HepG2 (cell line): ENCODE data around the gene NKD1. TPM values are rescaled to one million over a fixed set of nuclear protein-coding genes. Genes with fewer than 3 reads are reported as not detected.

Experiments used
- BRF2 ChIP-seq: sonication (generic); formaldehyde crosslinking; IDR thresholded peaks from 2 replicates; pipeline ENCODE4 v1.8.1; 2022; ENCODE audit warnings: mild to moderate bottlenecking, missing genetic modification reagents
- DNMT1 ChIP-seq: sonication (generic); formaldehyde crosslinking; IDR thresholded peaks from 2 replicates; pipeline ENCODE4 v1.5.1; 2020; ENCODE audit warnings: mild to moderate bottlenecking, missing genetic modification reagents
- HNF1B ChIP-seq: sonication (generic); formaldehyde crosslinking; IDR thresholded peaks from 2 replicates; pipeline ENCODE4 v1.5.1; 2020; ENCODE audit warnings: mild to moderate bottlenecking, moderate library complexity, missing genetic modification reagents
- ONECUT2 ChIP-seq: sonication (generic); formaldehyde crosslinking; IDR thresholded peaks from 2 replicates; pipeline ENCODE4 v1.4.0; 2020; ENCODE audit warnings: missing genetic modification reagents
- ZBTB39 ChIP-seq: sonication (generic); formaldehyde crosslinking; IDR thresholded peaks from 2 replicates; pipeline ENCODE4 v1.5.0; 2020; ENCODE audit warnings: missing genetic modification reagents
- ZNF407 ChIP-seq: sonication (generic); formaldehyde crosslinking; IDR thresholded peaks from one replicate; pipeline ENCODE4 v1.5.1; 2020; ENCODE audit warnings: mild to moderate bottlenecking, missing genetic modification reagents; ENCODE audit errors: not compliant biosample characterization
- ZNF501 ChIP-seq: sonication (generic); formaldehyde crosslinking; IDR thresholded peaks from 2 replicates; pipeline ENCODE4 v1.5.1; 2020; ENCODE audit warnings: mild to moderate bottlenecking, moderate library complexity, missing genetic modification reagents
- ZNF879 ChIP-seq: sonication (generic); formaldehyde crosslinking; IDR thresholded peaks from 2 replicates; pipeline ENCODE4 v1.8.1; 2023; ENCODE audit warnings: missing genetic modification reagents
- polyA plus RNA-seq, 8 experiments: library from polyadenylated mRNA; depleted of rRNA in 3 of 8; stranded (reverse) in 7 of 8; unstranded in 1 of 8; fragments of >200 nt; fragmentation: Illumina TruSeq in 4 of 8; extraction: Trizol in 4 of 8; gene quantifications; 2 replicates each; pipeline versions ENCODE4 v1.2.1 to v1.2.3, GENCODE V29; 2011 to 2016; ENCODE audit warnings: low read depth in 4 of 8, missing spikeins in 1 of 8, mixed read lengths in 1 of 8; ENCODE audit not compliant: insufficient read depth in 1 of 8
- total RNA-seq, 5 experiments: library from RNA; depleted of rRNA; stranded (reverse); fragments of >200 nt; fragmentation: Illumina TruSeq; extraction: Trizol; gene quantifications; 2 replicates each; pipeline ENCODE4 v1.2.3, GENCODE V29; 2016; ENCODE audit warnings: low read depth in 1 of 5
- TF ChIP-seq, protein P1 (sequence below): sonication (generic); formaldehyde crosslinking; IDR thresholded peaks from 2 replicates; pipeline ENCODE4 v1.5.1; 2020; ENCODE audit warnings: mild to moderate bottlenecking, missing genetic modification reagents, moderate library complexity

NKD1 gene
- total and polyA plus RNA-seq, 2 of the 13 experiments (the other 11 are each of a cell fraction or from before 2014, with no cell fraction given) = 70.4 to 121 TPM

DNA sequence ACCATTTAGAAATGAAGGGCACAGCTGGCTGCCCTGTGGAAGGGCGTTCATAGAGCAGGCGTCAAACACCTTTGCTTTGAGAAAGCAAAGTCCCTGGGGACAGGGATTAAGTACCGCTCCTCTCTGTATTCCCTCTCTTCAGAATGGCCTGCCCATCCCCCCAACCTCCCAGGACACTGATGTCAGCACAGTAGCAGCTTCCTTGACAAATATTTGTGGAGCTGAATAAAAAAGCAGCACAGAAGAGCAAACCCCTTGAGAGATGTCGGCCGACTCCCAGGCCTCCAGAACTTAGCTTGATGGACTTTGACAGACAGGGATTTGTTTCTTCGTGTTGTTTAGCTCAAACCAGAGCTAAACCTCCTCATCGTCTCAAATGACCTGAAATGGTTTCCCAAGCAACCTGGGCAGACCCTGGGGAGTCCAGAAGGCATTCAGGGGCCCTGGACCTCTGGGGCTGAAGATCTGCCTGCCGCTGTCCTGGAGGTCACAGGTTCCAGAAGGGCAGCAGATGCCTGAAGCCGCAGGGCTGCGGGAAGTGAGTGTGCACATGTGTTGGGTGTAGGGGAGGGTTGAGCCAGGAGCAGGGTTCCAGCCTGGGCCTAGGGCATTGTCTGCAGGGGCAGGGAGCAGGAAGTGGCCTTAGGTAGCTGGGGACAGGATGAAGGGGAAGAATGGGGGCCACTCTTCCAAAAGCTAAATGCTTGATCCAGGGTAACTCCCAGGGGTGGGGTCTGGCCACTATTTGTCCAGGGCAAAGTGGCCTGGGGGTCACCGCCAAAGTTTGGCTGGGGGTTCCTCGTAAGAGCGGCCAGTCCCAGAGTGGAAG is 42.3 kb upstream of the NKD1 start (continued):
- TF ChIP-seq ZNF407 (CRISPR knock-in tag) (peak; percentile 73), HNF1B (CRISPR knock-in tag) (peak; percentile 81), ONECUT2 (CRISPR knock-in tag) (no peak), BRF2 (CRISPR knock-in tag) (no peak), ZBTB39 (CRISPR knock-in tag) (no peak), DNMT1 (CRISPR knock-in tag) (no peak), ZNF879 (CRISPR knock-in tag) (no peak), ZNF501 (peak; percentile 91)
- TF ChIP-seq, protein P1, sequence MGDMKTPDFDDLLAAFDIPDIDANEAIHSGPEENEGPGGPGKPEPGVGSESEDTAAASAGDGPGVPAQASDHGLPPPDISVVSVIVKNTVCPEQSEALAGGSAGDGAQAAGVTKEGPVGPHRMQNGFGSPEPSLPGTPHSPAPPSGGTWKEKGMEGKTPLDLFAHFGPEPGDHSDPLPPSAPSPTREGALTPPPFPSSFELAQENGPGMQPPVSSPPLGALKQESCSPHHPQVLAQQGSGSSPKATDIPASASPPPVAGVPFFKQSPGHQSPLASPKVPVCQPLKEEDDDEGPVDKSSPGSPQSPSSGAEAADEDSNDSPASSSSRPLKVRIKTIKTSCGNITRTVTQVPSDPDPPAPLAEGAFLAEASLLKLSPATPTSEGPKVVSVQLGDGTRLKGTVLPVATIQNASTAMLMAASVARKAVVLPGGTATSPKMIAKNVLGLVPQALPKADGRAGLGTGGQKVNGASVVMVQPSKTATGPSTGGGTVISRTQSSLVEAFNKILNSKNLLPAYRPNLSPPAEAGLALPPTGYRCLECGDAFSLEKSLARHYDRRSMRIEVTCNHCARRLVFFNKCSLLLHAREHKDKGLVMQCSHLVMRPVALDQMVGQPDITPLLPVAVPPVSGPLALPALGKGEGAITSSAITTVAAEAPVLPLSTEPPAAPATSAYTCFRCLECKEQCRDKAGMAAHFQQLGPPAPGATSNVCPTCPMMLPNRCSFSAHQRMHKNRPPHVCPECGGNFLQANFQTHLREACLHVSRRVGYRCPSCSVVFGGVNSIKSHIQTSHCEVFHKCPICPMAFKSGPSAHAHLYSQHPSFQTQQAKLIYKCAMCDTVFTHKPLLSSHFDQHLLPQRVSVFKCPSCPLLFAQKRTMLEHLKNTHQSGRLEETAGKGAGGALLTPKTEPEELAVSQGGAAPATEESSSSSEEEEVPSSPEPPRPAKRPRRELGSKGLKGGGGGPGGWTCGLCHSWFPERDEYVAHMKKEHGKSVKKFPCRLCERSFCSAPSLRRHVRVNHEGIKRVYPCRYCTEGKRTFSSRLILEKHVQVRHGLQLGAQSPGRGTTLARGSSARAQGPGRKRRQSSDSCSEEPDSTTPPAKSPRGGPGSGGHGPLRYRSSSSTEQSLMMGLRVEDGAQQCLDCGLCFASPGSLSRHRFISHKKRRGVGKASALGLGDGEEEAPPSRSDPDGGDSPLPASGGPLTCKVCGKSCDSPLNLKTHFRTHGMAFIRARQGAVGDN (CRISPR knock-in tag) = peak; percentile 100
